KMS-11 (cell line): ENCODE results near the gene SEC61A2.

Source experiments
- H2AFZ ChIP-seq: fragments of 200-600 bp; sonication (generic); 2 replicates; pipeline ENCODE4 v1.6.1; 2016; ENCODE audit warnings: antibody characterized with exemption, mixed run types, low read depth
- H3K27ac ChIP-seq: fragments of 200-600 bp; sonication (generic); 2 replicates; pipeline ENCODE4 v1.6.1; 2016; ENCODE audit warnings: mild to moderate bottlenecking, mixed run types
- H3K27me3 ChIP-seq: fragments of 200-600 bp; sonication (generic); 2 replicates; pipeline ENCODE4 v1.6.1; 2017; ENCODE audit warnings: mild to moderate bottlenecking, low read depth, mixed run types, moderate library complexity; ENCODE audit not compliant: insufficient read depth
- H3K36me3 ChIP-seq: fragments of 200-600 bp; sonication (generic); 2 replicates; pipeline ENCODE4 v1.6.1; 2017; ENCODE audit warnings: mild to moderate bottlenecking, mixed run types; ENCODE audit not compliant: insufficient read depth
- H3K4me1 ChIP-seq: fragments of 200-600 bp; sonication (generic); 2 replicates; pipeline ENCODE4 v1.6.1; 2016; ENCODE audit warnings: mild to moderate bottlenecking, low read depth, mixed run types; ENCODE audit not compliant: poor library complexity, severe bottlenecking
- H3K4me2 ChIP-seq: fragments of 200-600 bp; sonication (generic); 2 replicates; pipeline ENCODE4 v1.7.0; 2016; ENCODE audit warnings: mild to moderate bottlenecking, mixed run types
- H3K4me3 ChIP-seq: fragments of 200-600 bp; sonication (generic); IDR thresholded peaks from 2 replicates; pipeline ENCODE4 v1.6.1; 2017; ENCODE audit warnings: low read depth, low read length, mixed read lengths; ENCODE audit not compliant: insufficient read depth
- H3K79me2 ChIP-seq: fragments of 200-600 bp; sonication (generic); 2 replicates; pipeline ENCODE4 v1.6.1; 2016; ENCODE audit warnings: low read depth, mixed run types; ENCODE audit not compliant: insufficient read depth
- H3K9ac ChIP-seq: fragments of 200-600 bp; sonication (generic); 2 replicates; pipeline ENCODE4 v1.6.1; 2016; ENCODE audit warnings: mild to moderate bottlenecking, mixed run types
- H4K20me1 ChIP-seq: fragments of 200-600 bp; sonication (generic); 2 replicates; pipeline ENCODE4 v1.6.1; 2016; ENCODE audit warnings: mild to moderate bottlenecking, mixed run types; ENCODE audit not compliant: insufficient read depth
- TF ChIP-seq, protein P1 (sequence below): fragments of 200-600 bp; sonication (generic); conservative IDR thresholded peaks from 2 replicates; pipeline ENCODE4 v1.6.1; 2017; ENCODE audit warnings: low read depth, mild to moderate bottlenecking, antibody characterized with exemption, low read length, moderate library complexity, mixed read lengths

SEC61A2 gene

DNA sequence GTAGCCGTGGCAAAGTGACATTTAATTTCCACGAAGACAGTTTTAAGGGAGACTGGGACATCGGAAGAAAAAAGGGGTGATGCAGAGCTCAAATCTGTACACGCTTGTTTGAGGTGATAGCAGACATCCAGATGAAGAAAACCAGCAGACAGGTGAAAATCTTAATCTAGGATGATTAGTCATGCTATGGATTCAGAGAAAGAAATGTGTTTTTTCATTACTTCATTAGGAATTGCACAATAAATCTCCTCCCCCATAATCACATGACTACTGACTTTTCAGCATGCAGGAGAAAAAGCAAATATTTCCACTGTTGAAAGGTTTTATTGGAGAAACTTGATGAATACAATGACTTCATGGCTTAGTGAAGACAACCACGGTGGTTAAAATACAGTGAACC, 63.7 kb downstream of the SEC61A2 start:
- no peaks in the 10 kb centered on the region for H3K27me3 ChIP-seq
- no peak overlapping the region for H3K27ac ChIP-seq
- H3K9ac ChIP-seq, result no peak overlapping the region
- peaks cover 89% of the 10 kb centered on the region for H3K79me2 ChIP-seq
- no peaks in the 10 kb centered on the region for H3K36me3 ChIP-seq
- peaks cover 21% of the 10 kb centered on the region for H3K4me1 ChIP-seq
- TF ChIP-seq, protein P1, sequence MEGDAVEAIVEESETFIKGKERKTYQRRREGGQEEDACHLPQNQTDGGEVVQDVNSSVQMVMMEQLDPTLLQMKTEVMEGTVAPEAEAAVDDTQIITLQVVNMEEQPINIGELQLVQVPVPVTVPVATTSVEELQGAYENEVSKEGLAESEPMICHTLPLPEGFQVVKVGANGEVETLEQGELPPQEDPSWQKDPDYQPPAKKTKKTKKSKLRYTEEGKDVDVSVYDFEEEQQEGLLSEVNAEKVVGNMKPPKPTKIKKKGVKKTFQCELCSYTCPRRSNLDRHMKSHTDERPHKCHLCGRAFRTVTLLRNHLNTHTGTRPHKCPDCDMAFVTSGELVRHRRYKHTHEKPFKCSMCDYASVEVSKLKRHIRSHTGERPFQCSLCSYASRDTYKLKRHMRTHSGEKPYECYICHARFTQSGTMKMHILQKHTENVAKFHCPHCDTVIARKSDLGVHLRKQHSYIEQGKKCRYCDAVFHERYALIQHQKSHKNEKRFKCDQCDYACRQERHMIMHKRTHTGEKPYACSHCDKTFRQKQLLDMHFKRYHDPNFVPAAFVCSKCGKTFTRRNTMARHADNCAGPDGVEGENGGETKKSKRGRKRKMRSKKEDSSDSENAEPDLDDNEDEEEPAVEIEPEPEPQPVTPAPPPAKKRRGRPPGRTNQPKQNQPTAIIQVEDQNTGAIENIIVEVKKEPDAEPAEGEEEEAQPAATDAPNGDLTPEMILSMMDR, result no peak
- 0 out of 2 replicates have a peak, but pooled peaks cover 3% of the 10 kb centered on the region for H4K20me1 ChIP-seq
- no peak overlapping the region for H3K4me2 ChIP-seq
- no peak overlapping the region for H2AFZ ChIP-seq
- H3K4me3 ChIP-seq, result no peak overlapping the region

DNA sequence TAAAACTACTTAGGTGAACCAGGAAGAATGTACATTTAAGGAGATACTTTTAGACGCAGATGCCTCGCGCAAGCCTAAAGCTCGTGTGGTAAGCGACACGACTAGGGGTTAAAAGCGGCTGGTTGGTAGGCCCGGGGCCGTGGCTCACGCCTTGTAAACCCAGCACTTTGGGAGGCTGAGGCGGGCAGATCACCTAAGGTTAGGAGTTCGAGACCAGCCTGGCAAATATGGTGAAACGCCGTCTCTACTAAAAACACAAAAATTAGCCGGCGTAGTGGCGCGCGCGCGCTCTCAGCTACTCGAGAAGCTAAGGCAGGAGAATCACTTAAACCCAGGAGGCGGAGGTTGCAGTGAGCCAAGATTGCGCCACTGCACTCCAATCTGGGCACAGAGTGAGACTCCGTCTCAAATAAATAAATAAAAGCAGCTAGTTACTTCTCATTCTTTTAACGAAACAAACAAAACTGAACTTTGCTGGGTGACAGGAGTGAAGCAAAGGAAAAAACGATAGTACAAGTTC, 65.3 kb downstream of the SEC61A2 start:
- peak overlapping the region; percentile 96 for H3K4me2 ChIP-seq
- TF ChIP-seq, protein P1, result no peak
- no peaks in the 10 kb centered on the region for H3K27me3 ChIP-seq
- peaks cover 22% of the 10 kb centered on the region for H3K4me1 ChIP-seq
- H3K4me3 ChIP-seq, result no peak overlapping the region
- H2AFZ ChIP-seq, result peak overlapping the region; percentile 92
- peak overlapping the region; percentile 61; the same call in 1 of the 2 replicates for H3K27ac ChIP-seq
- no peaks in the 10 kb centered on the region for H3K36me3 ChIP-seq
- H3K9ac ChIP-seq, result peak overlapping the region; percentile 58
- peaks cover 88% of the 10 kb centered on the region for H3K79me2 ChIP-seq
- 0 out of 2 replicates have a peak, but pooled peaks cover 3% of the 10 kb centered on the region for H4K20me1 ChIP-seq

DNA sequence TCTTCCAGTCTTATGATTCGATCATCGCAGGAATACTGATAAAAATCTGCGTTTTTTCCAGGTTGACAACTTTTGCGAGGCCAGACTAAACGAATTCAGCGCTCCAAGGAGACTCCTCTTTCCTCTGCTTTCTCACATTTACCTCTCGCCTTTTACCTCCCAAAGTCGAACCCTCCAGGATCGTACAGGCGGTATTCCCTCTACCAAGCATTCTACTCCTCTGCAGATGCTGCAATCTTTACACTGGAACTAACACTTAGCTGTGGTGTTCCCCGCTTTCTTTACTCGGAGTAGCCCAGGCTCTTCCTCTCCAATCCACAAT, 65.8 kb downstream of the SEC61A2 start:
- no peaks in the 10 kb centered on the region for H3K36me3 ChIP-seq
- peak overlapping the region; percentile 61 for H3K27ac ChIP-seq
- H3K27me3 ChIP-seq, result no peaks in the 10 kb centered on the region

DNA sequence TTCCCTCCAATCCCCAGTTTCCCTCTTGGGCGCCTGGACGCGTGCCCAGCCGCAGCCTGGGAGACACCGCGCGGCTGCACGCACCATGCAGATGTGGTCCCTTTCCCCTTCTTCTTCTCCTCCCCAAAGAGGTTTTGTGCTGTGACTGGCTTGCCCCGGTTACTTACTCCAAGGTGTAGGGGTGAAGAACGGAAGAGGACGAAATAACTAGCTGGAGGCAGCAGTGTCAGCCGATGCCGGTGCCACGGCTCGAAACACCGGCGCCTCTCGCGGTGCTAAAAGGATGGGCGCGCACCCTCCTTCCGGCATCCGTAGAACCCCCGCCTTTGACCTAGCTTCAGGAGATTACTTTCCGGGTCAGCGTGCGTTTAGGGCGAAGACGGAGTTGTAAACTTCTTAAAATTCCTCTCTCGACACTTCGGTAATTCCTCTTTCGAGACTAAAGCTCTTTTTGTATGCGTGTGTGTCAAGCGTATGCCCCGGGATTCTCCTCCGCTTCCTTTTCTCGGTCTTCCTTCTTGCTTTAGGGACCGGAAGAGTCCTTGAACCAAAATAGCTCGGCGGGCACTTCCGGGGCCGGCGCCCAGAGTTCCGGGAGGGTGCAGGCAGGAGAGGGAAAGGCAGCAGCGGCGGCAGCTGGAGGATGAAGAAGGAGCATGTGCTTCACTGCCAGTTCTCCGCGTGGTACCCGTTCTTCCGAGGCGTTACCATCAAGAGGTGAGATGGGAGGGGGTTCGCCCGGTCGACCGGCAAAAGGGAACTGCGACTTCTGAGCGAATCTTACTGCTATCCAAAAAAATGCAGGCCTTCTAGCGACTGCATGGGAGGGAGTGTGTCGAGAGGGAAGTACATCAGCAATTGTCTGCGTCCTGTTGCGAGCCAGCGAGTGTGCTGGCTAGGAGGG, 66.4 kb downstream of the SEC61A2 start, which contains the start of the genes CDC123 and NUDT5:
Gene CDC123, plus strand, starts transcription at position 586 of the 904 bp plus-strand sequence. Its CDS starts 58 bp downstream, at position 644.
Gene NUDT5, minus strand, starts transcription at position 289 of the 904 bp plus-strand sequence. CDS start 9,600 bp downstream, outside the sequence.
- Histone ChIP-seq H3K27me3 (no peaks in the 10 kb centered on the region), H3K4me3 (no peak within 1 kb of the TSS), H3K27ac (peak within 1 kb of the TSS; percentile 61), H3K79me2 (peaks cover 88% of the 10 kb centered on the region), H2AFZ (peak within 1 kb of the TSS; percentile 92), H3K4me2 (peak within 1 kb of the TSS; percentile 96), H3K36me3 (no peaks in the 10 kb centered on the region), H3K9ac (peak within 1 kb of the TSS; percentile 58), H3K4me1 (peaks cover 22% of the 10 kb centered on the region), H4K20me1 (0 out of 2 replicates have a peak, but pooled peaks cover 3% of the 10 kb centered on the region)
- TF ChIP-seq, protein P1, result no peak

More for the DNA sequence above, 65.8 kb downstream of the SEC61A2 start:
- Histone ChIP-seq H3K4me2 (peak overlapping the region; percentile 96), H4K20me1 (0 out of 2 replicates have a peak, but pooled peaks cover 3% of the 10 kb centered on the region), H3K4me1 (peaks cover 22% of the 10 kb centered on the region), H3K79me2 (peaks cover 87% of the 10 kb centered on the region), H3K4me3 (no peak overlapping the region), H3K9ac (peak overlapping the region; percentile 58), H2AFZ (peak overlapping the region; percentile 92)
- TF ChIP-seq, protein P1, result no peak
